GM12864 (cell line): ENCODE measurements around the gene USP48.

Source experiments
- DNase-seq: peaks from one replicate; pipeline ENCODE4 v3.0.0-alpha.2; 2011; ENCODE audit warnings: low read depth
- H3K4me3 ChIP-seq: 2 replicates; pipeline ENCODE4 v1.5.1; 2011; ENCODE audit warnings: mild to moderate bottlenecking, low read depth, low read length, control low read depth
- CTCF ChIP-seq: IDR thresholded peaks from 2 replicates; pipeline ENCODE4 v1.5.1; 2011; ENCODE audit warnings: low read depth, mild to moderate bottlenecking, moderate library complexity, low read length, control low read depth, inconsistent platforms; ENCODE audit errors: missing control alignments

USP48 gene

GRCh38 chr1:21725748-21726392, 57.1 kb downstream of the USP48 start:
- H3K4me3 ChIP-seq, result no peak overlapping the region
- TF ChIP-seq CTCF, result no peak
- no peak for DNase-seq

- no peak overlapping the region for H3K4me3 ChIP-seq
- no peak for TF ChIP-seq CTCF
- no peak for DNase-seq
These were observed 58.4 kb downstream of the USP48 start for GRCh38 chr1:21724570-21724969.

GRCh38 chr1:21724098-21724497, 58.9 kb downstream of the USP48 start:
- DNase-seq, result no peak
- no peak for TF ChIP-seq CTCF

GRCh38 chr1:21721295-21721985, 61.5 kb downstream of the USP48 start:
- no peak for TF ChIP-seq CTCF
- H3K4me3 ChIP-seq, result no peak overlapping the region
- DNase-seq, result no peak

More at GRCh38 chr1:21724098-21724497, 58.9 kb downstream of the USP48 start:
- H3K4me3 ChIP-seq, result no peak overlapping the region

GRCh38 chr1:21716169-21716568, 66.8 kb downstream of the USP48 start:
- DNase-seq, result no peak
- no peak overlapping the region for H3K4me3 ChIP-seq
- TF ChIP-seq CTCF, result no peak

GRCh38 chr1:21707891-21708290, 75.1 kb downstream of the USP48 start:
- no peak for DNase-seq
- no peak for TF ChIP-seq CTCF
- H3K4me3 ChIP-seq, result no peak overlapping the region
